Activated naive CD4-positive, alpha-beta T cell (primary cell): ENCODE data around the gene PKM.
A peak's percentile ranks its signal among the peaks of the same experiment; 100 is the strongest.

Experiments used
- DNase-seq, 4 experiments: peaks; one replicate each; lab custom pipeline; 2025; lab: John Stamatoyannopoulos, UW

Gene PKM

DNA sequence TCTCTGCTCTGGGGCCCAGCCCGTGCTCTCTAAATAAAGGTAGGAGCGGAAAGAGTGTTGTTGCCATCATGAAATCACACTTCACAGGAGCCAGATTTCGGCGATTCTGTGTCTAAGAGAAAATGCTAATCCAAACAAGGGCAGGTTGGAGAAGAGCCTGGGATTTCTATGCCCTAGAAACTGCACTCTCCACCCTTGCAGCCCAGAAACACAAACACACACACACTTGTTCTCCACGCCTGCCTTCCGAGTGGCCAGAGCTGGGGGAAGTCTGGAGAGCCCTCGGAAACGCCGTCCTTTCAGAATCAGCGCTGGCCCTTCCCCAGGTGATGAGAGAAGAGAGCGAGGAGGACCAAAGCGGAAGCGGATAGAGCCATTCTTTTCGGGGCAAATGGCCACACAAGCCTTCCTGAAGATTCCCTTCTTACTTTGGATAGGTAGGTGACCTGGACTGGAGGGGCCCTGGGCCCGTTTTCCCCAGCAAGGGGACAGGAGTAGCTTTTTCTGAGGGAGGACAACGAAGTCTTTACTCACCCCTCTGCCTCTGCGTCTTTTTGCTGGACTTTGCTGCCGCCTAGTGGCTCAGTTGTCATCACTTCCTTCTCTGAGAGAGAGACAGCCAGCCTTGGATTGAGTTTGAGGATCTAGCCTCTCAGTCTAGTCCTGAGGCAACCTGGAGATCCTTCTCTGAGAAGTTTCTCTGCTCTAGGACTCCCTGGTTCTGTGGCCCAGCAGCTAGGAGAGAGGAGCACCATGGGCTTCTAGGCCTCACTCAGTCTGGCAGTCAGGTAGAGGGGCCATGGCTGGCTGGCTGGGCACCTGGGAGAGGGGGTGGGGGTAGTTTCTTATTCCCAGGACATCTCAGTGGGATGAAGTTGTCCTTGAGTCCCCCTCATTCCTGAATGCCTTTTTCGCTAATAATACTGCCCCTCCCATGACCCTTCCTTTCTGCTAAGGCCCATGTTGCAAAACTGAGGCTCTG lies 75.1 kb downstream of the PKM start:
- peak; percentile 43 to 73 (median 67) for DNase-seq

DNA sequence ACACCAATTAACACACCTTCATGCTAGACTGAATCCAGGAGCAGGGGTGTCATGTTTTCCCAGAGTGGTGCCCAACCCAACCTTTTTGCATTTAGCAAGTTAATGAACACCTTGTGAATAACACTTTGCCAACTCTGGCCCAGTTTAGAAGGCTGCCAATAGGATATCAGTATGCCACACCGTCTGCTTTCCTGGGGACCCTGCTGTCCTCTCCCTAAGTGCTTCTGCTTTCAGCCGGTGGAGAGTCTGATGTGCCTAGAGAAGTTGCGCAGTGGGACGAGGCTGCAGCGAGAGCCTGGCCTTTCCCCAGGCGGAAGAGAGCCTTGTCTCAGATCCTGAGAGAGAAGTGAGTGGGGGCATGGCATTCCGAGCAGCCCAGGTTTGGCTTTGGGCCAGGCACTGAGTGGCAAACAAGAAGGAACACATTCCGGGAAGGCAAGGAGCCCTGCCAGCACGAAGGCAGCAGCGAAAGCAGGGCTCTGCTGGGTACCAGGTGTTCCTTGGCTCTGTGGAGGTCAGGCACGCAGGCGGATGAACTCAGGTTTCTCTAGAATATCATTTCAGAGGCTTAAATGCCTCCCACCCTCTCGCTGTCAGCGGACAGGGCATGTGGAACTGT lies 75.9 kb downstream of the PKM start:
- DNase-seq = no peak

DNA sequence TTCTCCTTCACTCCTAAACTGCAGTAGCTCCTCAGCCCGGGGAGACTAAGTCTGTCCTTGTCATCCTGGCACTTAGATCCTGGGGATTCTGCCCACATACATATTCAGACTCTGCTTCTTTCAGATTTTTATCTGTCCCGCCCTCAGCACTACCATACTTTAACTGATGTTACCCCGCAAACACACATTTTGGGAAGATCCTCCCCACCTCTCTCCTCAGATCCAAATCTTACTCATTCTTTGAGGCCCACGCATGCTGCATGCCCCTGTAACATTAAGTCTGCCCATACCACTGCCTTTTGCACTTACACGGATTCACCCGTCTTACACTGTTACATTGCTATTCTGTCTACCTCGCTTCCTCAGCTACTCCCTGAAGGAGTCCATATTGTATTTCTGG lies 76.7 kb downstream of the PKM start:
- no peak for DNase-seq

DNA sequence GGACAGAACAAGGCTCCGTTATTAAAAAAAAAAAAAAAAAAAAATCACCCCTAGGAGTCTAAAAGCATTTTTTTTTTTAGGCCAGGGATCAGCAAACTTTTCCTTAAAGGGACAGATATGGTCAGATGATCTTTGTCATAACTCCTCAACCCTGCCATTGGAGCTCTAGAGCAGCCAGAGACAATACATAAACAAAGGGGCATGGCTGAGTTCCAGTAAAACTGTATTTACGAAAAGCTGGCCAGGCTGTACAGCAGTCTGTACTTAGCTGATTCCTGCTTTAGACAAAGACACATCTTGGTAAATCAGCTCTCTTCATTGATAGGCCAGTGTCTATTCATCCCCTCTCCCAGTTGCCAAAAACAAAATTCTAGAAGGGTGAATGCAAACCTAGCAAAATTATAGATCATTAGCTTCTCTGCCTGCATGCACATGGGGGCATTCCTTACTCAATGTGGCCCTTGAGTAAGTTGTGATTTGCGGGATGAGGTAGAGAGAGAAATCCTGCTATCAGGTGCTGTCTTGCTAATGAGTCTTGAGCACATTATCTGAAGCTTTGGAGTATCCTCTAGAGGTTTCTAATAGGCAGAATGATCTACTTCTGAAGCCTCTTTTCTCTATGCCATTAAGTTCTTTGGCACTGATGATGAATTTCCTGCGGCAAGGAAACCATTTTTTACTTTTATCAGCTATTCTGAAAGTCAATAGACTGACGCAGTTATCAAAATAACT lies 77.6 kb downstream of the PKM start:
- DNase-seq = no peak
